Rectal smooth muscle tissue (tissue), 1 donor: ENCODE results near the gene CFTR.

Experiments
- H3K27ac ChIP-seq: one replicate; pipeline ENCODE4 v1.7.0; 2013; ENCODE audit warnings: low read depth, low read length, inconsistent platforms
- H3K27me3 ChIP-seq: one replicate; pipeline ENCODE4 v1.7.0; 2013; ENCODE audit warnings: low read length; ENCODE audit not compliant: control insufficient read depth, insufficient read depth
- H3K36me3 ChIP-seq: one replicate; pipeline ENCODE4 v1.7.0; 2013; ENCODE audit warnings: low read length; ENCODE audit not compliant: control insufficient read depth, insufficient read depth
- H3K4me1 ChIP-seq: one replicate; pipeline ENCODE4 v1.7.0; 2013; ENCODE audit warnings: low read length; ENCODE audit not compliant: control insufficient read depth, insufficient read depth
- H3K4me3 ChIP-seq: one replicate; pipeline ENCODE4 v1.7.0; 2013; ENCODE audit warnings: low read length
- H3K9ac ChIP-seq: one replicate; pipeline ENCODE4 v1.7.0; 2013; ENCODE audit warnings: low read length

Gene CFTR

GRCh38 chr7:117637937-117638336 lies 158.1 kb downstream of the CFTR start:
- H3K36me3 ChIP-seq, result no peaks in the 10 kb centered on the region
- no peak overlapping the region for H3K9ac ChIP-seq
- no peaks in the 10 kb centered on the region for H3K4me1 ChIP-seq
- no peak overlapping the region for H3K4me3 ChIP-seq
- H3K27me3 ChIP-seq, result no peaks in the 10 kb centered on the region
- no peak overlapping the region for H3K27ac ChIP-seq

GRCh38 chr7:117639966-117640365 lies 160.1 kb downstream of the CFTR start:
- H3K27ac ChIP-seq, result no peak overlapping the region
- H3K36me3 ChIP-seq, result no peaks in the 10 kb centered on the region
- no peak overlapping the region for H3K9ac ChIP-seq
- no peak overlapping the region for H3K4me3 ChIP-seq
- H3K27me3 ChIP-seq, result no peaks in the 10 kb centered on the region
- H3K4me1 ChIP-seq, result no peaks in the 10 kb centered on the region

- H3K4me1 ChIP-seq, result no peaks in the 10 kb centered on the region
- H3K27ac ChIP-seq, result no peak overlapping the region
- no peak overlapping the region for H3K4me3 ChIP-seq
- no peaks in the 10 kb centered on the region for H3K36me3 ChIP-seq
- no peak overlapping the region for H3K9ac ChIP-seq
- H3K27me3 ChIP-seq, result no peaks in the 10 kb centered on the region
Observed at GRCh38 chr7:117640465-117640864, 160.6 kb downstream of the CFTR start.

GRCh38 chr7:117645481-117646165 lies 165.8 kb downstream of the CFTR start:
- no peaks in the 10 kb centered on the region for H3K27me3 ChIP-seq
- H3K4me3 ChIP-seq, result no peak overlapping the region
- no peak overlapping the region for H3K27ac ChIP-seq
- no peaks in the 10 kb centered on the region for H3K4me1 ChIP-seq
- no peak overlapping the region for H3K9ac ChIP-seq
- no peaks in the 10 kb centered on the region for H3K36me3 ChIP-seq

- H3K27me3 ChIP-seq, result no peaks in the 10 kb centered on the region
- no peak overlapping the region for H3K9ac ChIP-seq
- H3K36me3 ChIP-seq, result no peaks in the 10 kb centered on the region
- no peaks in the 10 kb centered on the region for H3K4me1 ChIP-seq
- no peak overlapping the region for H3K4me3 ChIP-seq
- no peak overlapping the region for H3K27ac ChIP-seq
Observed at GRCh38 chr7:117648203-117648866, 168.5 kb downstream of the CFTR start.

GRCh38 chr7:117652943-117653680 lies 173.3 kb downstream of the CFTR start:
- Histone ChIP-seq H3K4me3 (no peak overlapping the region), H3K27me3 (no peaks in the 10 kb centered on the region), H3K36me3 (no peaks in the 10 kb centered on the region), H3K9ac (no peak overlapping the region), H3K27ac (no peak overlapping the region), H3K4me1 (no peaks in the 10 kb centered on the region)

GRCh38 chr7:117654780-117655179 lies 175.0 kb downstream of the CFTR start:
- no peaks in the 10 kb centered on the region for H3K4me1 ChIP-seq
- no peaks in the 10 kb centered on the region for H3K36me3 ChIP-seq
- no peak overlapping the region for H3K9ac ChIP-seq
- no peak overlapping the region for H3K4me3 ChIP-seq
- H3K27me3 ChIP-seq, result no peaks in the 10 kb centered on the region
- H3K27ac ChIP-seq, result no peak overlapping the region

- Histone ChIP-seq H3K27me3 (no peaks in the 10 kb centered on the region), H3K9ac (no peak overlapping the region), H3K4me1 (no peaks in the 10 kb centered on the region), H3K4me3 (no peak overlapping the region), H3K36me3 (no peaks in the 10 kb centered on the region), H3K27ac (no peak overlapping the region)
Observed at GRCh38 chr7:117656806-117657205, 177.0 kb downstream of the CFTR start.

- Histone ChIP-seq H3K4me1 (no peaks in the 10 kb centered on the region), H3K4me3 (no peak overlapping the region), H3K27ac (no peak overlapping the region), H3K27me3 (no peaks in the 10 kb centered on the region), H3K9ac (no peak overlapping the region), H3K36me3 (no peaks in the 10 kb centered on the region)
Observed at GRCh38 chr7:117659531-117660011, 179.7 kb downstream of the CFTR start.

- H3K4me1 ChIP-seq, result no peaks in the 10 kb centered on the region
- no peaks in the 10 kb centered on the region for H3K36me3 ChIP-seq
- no peak overlapping the region for H3K27ac ChIP-seq
- no peak overlapping the region for H3K9ac ChIP-seq
- no peaks in the 10 kb centered on the region for H3K27me3 ChIP-seq
- no peak overlapping the region for H3K4me3 ChIP-seq
Observed at GRCh38 chr7:117661328-117661727, 181.5 kb downstream of the CFTR start.

GRCh38 chr7:117664047-117664446 lies 184.2 kb downstream of the CFTR start:
- Histone ChIP-seq H3K9ac (no peak overlapping the region), H3K36me3 (no peaks in the 10 kb centered on the region), H3K27ac (no peak overlapping the region), H3K27me3 (no peaks in the 10 kb centered on the region), H3K4me3 (no peak overlapping the region), H3K4me1 (no peaks in the 10 kb centered on the region)

- no peak overlapping the region for H3K27ac ChIP-seq
- no peaks in the 10 kb centered on the region for H3K4me1 ChIP-seq
- no peak overlapping the region for H3K9ac ChIP-seq
- H3K4me3 ChIP-seq, result no peak overlapping the region
- no peaks in the 10 kb centered on the region for H3K36me3 ChIP-seq
- no peaks in the 10 kb centered on the region for H3K27me3 ChIP-seq
Observed at GRCh38 chr7:117665368-117665767, 185.5 kb downstream of the CFTR start.
